Measurements from ENCODE around the gene THPO. TPM values are rescaled to one million over a fixed set of nuclear protein-coding genes. Genes with fewer than 3 reads are reported as not detected.

The THPO gene
- total and polyA plus RNA-seq, 2 experiments from 2014 or later: 0.14 to 1.9 TPM

DNA sequence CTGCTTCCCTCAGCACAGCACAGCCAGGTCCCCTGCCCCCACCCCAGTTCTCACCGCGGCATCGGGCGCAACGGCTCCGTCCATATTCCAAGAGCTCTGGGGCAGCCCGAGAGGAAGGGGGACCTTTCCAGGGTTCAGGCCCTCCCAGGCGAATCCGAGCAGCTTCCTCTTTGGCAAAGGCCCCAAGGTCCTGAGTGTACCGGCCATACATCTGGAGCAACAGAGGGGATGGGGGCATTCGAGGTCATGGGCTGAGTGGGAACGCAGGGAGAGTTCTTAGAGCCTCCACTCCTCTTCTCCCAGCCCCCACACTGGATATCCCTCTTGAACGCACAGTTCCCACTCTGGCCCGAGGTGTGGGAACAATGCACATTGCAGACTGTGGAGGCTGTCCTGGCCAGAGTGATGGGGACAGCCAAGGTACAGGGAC lies 19.1 kb downstream of the THPO start:
- Mint-ChIP-seq H3K27ac (no peak overlapping the region), H3K4me1 (peaks cover 18% of the 10 kb centered on the region), H3K9me3 (peaks cover 2% of the 10 kb centered on the region; the same call in 1 of the 3 replicates), H3K36me3 (ENCODE audit: low read depth) (peaks cover 20% of the 10 kb centered on the region), H3K27me3 (ENCODE audit: insufficient read depth, low read depth, poor library complexity) (peaks cover 22% of the 10 kb centered on the region), H3K4me3 (no peak overlapping the region)
- Histone ChIP-seq H2AFZ (no peak overlapping the region), H3F3A (replicated peaks; ENCODE audit: low read depth) (peaks cover 5% of the 10 kb centered on the region; the same call in 1 of the 2 replicates), H3K4me2 (no peak overlapping the region), H3K79me2 (replicated peaks; ENCODE audit: insufficient read depth) (peaks cover 6% of the 10 kb centered on the region), H3K36me3 (ENCODE audit: insufficient read depth) (0 out of 2 replicates have a peak, but pooled peaks cover 3% of the 10 kb centered on the region), H3K9me2 (ENCODE audit: insufficient read depth) (no peaks in the 10 kb centered on the region), H4K20me1 (replicated peaks; ENCODE audit: insufficient read depth) (no peaks in the 10 kb centered on the region), H3K27me3 (ENCODE audit: insufficient read depth) (peaks cover 14% of the 10 kb centered on the region), H3K4me1 (ENCODE audit: insufficient read depth) (peaks cover 14% of the 10 kb centered on the region), H3K27ac (ENCODE audit: low read depth) (no peak overlapping the region), H3K4me3 (no peak overlapping the region)
- DNase-seq (ENCODE audit: low spot score) (no peak), ATAC-seq (no peak)
- TF ChIP-seq, protein P1, sequence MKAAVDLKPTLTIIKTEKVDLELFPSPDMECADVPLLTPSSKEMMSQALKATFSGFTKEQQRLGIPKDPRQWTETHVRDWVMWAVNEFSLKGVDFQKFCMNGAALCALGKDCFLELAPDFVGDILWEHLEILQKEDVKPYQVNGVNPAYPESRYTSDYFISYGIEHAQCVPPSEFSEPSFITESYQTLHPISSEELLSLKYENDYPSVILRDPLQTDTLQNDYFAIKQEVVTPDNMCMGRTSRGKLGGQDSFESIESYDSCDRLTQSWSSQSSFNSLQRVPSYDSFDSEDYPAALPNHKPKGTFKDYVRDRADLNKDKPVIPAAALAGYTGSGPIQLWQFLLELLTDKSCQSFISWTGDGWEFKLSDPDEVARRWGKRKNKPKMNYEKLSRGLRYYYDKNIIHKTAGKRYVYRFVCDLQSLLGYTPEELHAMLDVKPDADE (IDR thresholded peaks at IDR 0.05): no peak
- TF ChIP-seq NANOG (IDR thresholded peaks at IDR 0.05; ENCODE audit: borderline replicate concordance) (no peak), ZNF114 (CRISPR knock-in tag; IDR thresholded peaks at IDR 0.05) (no peak), EZH2phosphoT487 (IDR thresholded peaks at IDR 0.05; ENCODE audit: unreplicated experiment) (no peak), EZH2 (IDR thresholded peaks at IDR 0.05; ENCODE audit: low read depth, unreplicated experiment) (no peak), ZNF331 (CRISPR knock-in tag; IDR thresholded peaks at IDR 0.05; ENCODE audit: low read depth) (no peak), STAT1 (IDR thresholded peaks at IDR 0.05; ENCODE audit: unreplicated experiment) (no peak), POLR2AphosphoS5 (IDR thresholded peaks at IDR 0.05; ENCODE audit: low read depth) (no peak), JUNB (IDR thresholded peaks at IDR 0.05; ENCODE audit: unreplicated experiment) (no peak), CREB1 (CRISPR knock-in tag; IDR thresholded peaks at IDR 0.05; ENCODE audit: low read depth) (no peak)
- TF ChIP-seq, protein P2, sequence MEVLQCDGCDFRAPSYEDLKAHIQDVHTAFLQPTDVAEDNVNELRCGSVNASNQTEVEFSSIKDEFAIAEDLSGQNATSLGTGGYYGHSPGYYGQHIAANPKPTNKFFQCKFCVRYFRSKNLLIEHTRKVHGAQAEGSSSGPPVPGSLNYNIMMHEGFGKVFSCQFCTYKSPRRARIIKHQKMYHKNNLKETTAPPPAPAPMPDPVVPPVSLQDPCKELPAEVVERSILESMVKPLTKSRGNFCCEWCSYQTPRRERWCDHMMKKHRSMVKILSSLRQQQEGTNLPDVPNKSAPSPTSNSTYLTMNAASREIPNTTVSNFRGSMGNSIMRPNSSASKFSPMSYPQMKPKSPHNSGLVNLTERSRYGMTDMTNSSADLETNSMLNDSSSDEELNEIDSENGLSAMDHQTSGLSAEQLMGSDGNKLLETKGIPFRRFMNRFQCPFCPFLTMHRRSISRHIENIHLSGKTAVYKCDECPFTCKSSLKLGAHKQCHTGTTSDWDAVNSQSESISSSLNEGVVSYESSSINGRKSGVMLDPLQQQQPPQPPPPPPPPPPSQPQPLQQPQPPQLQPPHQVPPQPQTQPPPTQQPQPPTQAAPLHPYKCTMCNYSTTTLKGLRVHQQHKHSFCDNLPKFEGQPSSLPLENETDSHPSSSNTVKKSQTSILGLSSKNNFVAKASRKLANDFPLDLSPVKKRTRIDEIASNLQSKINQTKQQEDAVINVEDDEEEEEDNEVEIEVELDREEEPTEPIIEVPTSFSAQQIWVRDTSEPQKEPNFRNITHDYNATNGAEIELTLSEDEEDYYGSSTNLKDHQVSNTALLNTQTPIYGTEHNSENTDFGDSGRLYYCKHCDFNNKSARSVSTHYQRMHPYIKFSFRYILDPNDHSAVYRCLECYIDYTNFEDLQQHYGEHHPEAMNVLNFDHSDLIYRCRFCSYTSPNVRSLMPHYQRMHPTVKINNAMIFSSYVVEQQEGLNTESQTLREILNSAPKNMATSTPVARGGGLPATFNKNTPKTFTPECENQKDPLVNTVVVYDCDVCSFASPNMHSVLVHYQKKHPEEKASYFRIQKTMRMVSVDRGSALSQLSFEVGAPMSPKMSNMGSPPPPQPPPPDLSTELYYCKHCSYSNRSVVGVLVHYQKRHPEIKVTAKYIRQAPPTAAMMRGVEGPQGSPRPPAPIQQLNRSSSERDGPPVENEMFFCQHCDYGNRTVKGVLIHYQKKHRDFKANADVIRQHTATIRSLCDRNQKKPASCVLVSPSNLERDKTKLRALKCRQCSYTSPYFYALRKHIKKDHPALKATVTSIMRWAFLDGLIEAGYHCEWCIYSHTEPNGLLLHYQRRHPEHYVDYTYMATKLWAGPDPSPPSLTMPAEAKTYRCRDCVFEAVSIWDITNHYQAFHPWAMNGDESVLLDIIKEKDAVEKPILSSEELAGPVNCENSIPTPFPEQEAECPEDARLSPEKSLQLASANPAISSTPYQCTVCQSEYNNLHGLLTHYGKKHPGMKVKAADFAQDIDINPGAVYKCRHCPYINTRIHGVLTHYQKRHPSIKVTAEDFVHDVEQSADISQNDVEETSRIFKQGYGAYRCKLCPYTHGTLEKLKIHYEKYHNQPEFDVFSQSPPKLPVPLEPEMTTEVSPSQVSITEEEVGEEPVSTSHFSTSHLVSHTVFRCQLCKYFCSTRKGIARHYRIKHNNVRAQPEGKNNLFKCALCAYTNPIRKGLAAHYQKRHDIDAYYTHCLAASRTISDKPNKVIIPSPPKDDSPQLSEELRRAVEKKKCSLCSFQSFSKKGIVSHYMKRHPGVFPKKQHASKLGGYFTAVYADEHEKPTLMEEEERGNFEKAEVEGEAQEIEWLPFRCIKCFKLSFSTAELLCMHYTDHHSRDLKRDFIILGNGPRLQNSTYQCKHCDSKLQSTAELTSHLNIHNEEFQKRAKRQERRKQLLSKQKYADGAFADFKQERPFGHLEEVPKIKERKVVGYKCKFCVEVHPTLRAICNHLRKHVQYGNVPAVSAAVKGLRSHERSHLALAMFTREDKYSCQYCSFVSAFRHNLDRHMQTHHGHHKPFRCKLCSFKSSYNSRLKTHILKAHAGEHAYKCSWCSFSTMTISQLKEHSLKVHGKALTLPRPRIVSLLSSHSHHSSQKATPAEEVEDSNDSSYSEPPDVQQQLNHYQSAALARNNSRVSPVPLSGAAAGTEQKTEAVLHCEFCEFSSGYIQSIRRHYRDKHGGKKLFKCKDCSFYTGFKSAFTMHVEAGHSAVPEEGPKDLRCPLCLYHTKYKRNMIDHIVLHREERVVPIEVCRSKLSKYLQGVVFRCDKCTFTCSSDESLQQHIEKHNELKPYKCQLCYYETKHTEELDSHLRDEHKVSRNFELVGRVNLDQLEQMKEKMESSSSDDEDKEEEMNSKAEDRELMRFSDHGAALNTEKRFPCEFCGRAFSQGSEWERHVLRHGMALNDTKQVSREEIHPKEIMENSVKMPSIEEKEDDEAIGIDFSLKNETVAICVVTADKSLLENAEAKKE (CRISPR knock-in tag; IDR thresholded peaks at IDR 0.05): no peak
- TF ChIP-seq, protein P3, sequence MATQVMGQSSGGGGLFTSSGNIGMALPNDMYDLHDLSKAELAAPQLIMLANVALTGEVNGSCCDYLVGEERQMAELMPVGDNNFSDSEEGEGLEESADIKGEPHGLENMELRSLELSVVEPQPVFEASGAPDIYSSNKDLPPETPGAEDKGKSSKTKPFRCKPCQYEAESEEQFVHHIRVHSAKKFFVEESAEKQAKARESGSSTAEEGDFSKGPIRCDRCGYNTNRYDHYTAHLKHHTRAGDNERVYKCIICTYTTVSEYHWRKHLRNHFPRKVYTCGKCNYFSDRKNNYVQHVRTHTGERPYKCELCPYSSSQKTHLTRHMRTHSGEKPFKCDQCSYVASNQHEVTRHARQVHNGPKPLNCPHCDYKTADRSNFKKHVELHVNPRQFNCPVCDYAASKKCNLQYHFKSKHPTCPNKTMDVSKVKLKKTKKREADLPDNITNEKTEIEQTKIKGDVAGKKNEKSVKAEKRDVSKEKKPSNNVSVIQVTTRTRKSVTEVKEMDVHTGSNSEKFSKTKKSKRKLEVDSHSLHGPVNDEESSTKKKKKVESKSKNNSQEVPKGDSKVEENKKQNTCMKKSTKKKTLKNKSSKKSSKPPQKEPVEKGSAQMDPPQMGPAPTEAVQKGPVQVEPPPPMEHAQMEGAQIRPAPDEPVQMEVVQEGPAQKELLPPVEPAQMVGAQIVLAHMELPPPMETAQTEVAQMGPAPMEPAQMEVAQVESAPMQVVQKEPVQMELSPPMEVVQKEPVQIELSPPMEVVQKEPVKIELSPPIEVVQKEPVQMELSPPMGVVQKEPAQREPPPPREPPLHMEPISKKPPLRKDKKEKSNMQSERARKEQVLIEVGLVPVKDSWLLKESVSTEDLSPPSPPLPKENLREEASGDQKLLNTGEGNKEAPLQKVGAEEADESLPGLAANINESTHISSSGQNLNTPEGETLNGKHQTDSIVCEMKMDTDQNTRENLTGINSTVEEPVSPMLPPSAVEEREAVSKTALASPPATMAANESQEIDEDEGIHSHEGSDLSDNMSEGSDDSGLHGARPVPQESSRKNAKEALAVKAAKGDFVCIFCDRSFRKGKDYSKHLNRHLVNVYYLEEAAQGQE (IDR thresholded peaks at IDR 0.05; ENCODE audit: unreplicated experiment): no peak
- TF ChIP-seq, protein P4, sequence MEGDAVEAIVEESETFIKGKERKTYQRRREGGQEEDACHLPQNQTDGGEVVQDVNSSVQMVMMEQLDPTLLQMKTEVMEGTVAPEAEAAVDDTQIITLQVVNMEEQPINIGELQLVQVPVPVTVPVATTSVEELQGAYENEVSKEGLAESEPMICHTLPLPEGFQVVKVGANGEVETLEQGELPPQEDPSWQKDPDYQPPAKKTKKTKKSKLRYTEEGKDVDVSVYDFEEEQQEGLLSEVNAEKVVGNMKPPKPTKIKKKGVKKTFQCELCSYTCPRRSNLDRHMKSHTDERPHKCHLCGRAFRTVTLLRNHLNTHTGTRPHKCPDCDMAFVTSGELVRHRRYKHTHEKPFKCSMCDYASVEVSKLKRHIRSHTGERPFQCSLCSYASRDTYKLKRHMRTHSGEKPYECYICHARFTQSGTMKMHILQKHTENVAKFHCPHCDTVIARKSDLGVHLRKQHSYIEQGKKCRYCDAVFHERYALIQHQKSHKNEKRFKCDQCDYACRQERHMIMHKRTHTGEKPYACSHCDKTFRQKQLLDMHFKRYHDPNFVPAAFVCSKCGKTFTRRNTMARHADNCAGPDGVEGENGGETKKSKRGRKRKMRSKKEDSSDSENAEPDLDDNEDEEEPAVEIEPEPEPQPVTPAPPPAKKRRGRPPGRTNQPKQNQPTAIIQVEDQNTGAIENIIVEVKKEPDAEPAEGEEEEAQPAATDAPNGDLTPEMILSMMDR (conservative IDR thresholded peaks at IDR 0.05; ENCODE audit: low read depth in 2 of 2): no peak
